IPS DF 4.7 (cell line): ENCODE data around the gene BDP1.
"Not testable (repeated sequence)": the region's sequence is repeated elsewhere in the genome, so short reads cannot be mapped to it uniquely, and the experiment has no call there.

Source experiments
- DNase-seq: peaks from one replicate; pipeline ENCODE4 v3.0.0-alpha.2; 2013; ENCODE audit warnings: low spot score; ENCODE audit errors: extremely low read depth

BDP1 gene, protein sequence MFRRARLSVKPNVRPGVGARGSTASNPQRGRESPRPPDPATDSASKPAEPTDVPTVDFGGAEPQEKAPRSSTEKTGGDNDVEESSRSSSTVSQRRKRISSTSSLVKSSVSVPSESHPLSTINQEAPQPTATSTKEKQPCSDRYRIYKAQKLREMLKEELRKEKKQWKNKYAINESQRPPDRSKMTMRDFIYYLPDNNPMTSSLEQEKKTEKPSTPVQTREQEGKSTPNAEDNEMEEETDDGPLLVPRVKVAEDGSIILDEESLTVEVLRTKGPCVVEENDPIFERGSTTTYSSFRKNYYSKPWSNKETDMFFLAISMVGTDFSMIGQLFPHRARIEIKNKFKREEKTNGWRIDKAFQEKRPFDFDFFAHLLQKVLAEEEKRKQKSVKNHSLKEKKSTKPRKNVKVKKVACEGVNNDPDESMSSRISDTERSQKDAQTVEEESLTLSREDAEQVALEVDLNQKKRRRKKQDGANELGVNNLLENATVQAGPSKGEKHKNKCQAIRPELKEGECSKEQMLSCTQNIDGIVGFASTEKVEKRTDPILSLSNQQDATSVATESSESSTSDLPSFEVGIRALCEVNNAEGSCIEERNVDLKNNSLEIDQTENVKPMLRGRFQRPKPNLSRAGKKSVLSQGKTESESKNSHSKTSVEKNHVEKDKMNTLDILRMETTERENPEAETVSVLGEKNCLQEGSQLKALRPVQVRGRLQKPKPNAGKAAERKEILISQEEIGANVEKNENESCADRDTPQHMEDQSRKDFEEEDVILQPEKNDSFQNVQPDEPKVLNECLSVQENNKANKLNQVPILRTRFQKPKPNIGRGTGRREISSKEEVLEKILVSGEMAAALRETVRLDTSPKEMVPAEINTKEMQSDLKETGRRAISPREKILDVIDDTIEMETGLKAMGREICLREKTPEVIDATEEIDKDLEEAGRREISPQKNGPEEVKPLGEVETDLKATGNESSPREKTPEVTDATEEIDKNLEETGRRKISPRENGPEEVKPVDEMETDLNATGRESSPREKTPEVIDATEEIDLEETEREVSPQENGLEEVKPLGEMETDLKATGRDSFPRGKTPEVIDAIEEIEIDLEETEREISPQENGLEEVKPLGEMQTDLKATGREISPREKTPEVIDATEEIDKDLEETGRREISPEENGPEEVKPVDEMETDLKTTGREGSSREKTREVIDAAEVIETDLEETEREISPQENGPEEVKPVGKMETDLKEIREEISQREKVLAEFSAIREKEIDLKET (N-terminal part only)

DNA sequence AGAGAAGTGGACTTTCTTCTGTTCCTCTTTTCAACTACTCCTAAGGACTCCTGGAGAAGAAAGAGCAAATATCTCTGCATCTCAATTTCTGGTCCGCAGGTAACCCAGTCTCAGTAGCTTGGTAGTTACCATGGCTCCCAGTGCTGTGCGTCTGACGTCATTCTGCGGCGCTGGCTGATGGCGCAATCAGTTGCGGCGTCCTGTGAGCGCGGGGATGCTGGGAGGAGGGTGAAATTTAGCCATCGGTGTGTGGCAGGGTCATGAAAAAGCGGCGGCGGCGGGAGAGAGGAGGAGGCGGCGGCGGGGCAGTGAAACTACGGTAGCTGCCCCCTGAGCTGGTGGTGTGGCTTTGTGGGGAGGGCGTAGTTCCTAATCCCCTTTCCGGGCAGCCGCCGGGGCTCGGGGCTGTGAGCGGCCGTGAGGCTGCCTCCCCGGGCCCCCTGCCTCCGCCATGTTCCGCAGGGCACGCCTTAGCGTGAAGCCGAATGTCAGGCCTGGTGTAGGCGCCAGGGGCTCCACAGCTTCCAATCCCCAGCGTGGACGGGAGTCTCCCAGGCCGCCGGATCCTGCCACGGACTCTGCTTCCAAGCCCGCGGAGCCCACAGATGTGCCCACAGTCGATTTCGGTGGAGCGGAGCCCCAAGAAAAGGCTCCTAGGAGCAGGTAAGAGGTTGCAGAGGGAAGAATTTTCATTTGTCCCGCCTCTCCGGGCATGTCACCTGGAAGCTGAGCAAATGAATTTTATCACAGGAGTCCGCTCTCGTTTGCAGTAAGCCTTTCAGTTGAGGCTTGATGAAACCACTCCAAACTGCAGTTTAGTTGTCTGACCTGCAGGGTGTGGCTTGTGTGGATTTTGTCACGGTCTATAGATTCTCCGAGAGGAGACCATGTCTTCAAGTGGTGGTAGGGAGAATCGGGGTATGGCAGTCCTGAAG lies at the start of gene BDP1:
BDP1 (plus strand) TSS at position 225 of the 935 bp plus-strand sequence; CDS start at position 452, 227 bp downstream.
- DNase-seq, result peak; percentile 81

DNA sequence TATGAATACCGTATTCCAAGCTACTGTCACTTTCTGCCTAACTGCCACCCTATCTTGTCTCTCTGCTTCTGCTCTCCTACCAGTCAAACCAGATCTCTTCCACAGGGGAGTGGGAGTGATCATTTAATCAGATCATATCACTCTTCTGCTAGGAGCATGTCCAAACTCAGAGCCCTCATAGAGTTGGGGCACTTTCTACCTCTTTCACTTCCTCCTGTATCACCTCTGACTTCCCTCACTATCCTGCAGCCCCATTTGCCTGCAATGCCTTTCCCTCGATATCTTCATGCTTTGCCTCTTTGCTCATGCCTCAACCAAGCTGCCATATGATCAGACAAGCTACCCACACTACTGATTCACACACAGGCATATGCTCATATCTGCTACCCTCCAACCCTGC lies 45.4 kb upstream of the BDP1 start:
- not testable (repeated sequence) for DNase-seq

DNA sequence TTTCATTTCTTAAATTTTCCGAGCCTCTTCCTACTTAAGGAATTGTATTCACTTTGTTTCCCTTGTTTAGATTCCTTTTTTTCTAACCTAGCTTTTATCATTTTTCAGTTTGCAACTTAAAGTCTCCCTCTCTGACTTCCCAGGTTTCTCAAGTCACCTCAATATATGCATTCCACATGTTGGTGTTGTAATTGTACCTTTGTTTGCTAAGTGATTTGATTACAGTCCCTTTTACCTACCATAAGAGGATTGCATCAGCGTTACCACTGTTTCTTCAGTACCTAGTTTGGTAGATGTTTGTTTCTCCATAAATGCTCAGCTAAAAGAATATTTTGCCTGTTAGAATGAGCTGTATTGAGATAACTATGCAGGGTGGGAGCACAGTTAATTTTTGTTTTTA lies 39.8 kb upstream of the BDP1 start:
- DNase-seq, result not testable (repeated sequence)

DNA sequence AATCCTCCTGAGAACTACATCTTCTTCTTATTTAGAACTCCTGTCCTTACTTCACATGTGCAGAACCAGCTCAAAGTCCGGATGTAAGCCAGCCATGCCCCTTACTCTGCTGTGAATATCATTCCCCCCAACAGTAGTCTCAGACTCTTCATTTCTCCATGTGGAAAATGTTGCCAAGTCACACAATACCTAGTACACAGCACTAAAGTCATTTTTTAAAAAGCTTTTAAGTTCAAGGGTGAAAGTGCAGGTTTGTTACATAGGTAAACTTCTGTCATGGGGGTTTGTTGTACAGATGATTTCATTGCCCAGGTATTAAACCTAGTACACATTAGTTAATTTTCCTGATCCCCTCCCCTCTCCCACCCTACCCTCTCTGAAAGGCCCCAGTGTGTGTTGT lies 37.4 kb upstream of the BDP1 start:
- not testable (repeated sequence) for DNase-seq

DNA sequence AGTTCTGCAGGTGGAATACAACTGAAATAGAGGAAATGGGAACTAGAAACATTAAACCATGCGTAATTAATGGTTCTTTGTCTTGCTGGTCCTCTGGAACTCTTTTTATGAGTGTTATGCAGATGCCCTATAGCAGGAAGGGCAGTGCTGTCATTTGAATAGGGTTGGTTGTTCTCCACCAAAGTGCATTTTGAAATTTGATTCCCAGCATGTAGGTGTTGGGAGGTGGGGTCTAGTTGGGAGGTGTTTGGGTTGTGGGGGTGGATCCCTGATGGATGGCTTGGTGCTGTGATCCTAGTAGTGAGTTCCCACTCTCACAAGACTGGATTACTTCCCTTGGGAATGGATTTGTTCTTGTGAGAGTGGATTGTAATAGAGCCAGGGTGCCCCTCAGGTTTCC lies 34.2 kb upstream of the BDP1 start:
- not testable (repeated sequence) for DNase-seq

DNA sequence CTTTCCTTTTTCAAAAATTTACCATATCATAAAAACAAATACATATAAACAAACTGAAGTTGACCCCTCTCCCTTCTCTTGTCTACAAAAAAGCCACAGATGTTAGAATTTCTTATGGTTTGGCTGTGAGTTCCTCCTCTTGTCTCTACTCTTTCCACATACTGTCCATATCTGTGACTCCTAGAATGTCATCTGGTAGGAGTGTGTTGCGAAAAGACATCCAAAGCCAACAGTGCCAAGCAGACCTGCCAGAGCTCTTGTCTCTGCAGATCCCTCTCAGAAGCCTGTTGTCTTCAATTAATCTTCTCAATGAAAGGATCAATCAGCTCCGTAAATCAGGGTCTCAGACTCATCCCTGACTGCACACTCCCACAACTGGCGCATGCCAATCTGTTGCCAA lies 31.6 kb upstream of the BDP1 start:
- not testable (repeated sequence) for DNase-seq

DNA sequence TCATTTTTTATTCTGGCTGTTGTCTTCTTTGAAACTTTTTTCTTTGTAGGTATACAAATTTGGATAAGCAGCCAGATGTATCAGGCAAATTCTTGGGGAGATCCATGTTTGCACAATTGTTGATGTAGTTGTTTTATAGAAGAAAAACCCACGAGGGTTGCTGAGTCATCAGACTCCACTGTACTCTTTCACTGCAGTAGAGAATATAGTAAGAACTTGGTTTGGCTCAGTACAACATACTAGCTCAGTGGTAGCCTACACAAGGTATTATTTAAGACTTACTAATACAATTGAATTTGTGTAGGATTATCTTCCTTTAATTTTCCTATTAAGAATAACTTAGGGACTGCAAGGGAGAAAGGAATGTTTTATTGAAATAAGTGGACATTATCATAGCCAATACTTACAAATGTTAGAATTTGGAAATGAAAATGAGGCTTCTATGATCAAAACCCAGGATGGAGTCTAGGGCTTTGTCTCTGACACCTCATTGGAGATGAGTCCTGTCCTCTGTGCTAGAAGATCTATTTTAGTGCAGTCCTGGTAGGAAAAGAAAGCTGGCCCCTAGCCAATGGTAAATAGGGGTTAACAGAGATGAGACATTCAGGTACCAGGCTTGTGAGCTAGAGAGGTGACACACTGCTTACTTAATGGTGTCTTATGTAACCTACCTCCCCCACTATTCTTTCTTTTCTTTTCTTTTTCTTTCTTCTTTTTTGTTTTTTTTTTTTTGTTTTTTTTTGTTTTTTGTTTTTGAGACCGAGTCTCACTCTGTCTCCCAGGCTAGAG lies 28.6 kb upstream of the BDP1 start:
- not testable (repeated sequence) for DNase-seq

DNA sequence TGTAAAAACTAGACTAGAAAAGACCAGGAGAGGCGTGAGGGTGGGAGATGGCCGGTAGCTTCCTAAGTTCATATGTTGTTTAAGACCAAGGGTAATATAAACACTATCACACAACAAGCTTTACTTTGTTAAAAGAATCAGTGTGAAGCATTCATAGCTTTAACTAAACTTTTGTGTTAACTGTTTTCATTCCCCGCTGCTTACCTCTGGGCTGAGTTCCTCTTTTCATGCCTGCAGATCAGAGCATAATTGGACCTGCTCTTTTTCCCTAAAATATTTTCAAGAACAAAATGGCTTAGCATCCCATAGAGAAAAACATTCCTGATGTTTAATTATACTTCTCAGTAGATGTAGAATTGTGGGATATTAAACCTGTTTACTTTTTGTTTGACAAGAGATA lies 23.0 kb upstream of the BDP1 start:
- not testable (repeated sequence) for DNase-seq

DNA sequence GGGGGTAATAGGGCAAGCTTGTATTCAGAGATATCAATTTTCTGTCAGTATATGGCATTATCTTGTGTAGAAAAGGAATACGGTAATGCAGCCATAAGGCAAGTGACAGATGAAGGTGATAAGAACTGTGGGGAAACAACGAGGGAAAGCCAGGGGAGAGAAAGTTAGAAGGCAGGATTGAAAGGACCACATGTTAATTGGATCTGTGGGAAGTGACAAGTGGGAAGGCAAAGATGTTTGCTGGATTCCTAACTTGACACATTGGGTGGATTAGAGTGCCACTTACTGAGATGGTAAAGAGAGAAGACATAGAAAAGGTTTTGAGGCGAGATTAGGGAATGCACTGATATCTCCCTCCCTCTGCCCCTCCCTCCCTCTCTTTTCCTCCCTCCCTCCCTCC lies 20.6 kb upstream of the BDP1 start:
- DNase-seq, result not testable (repeated sequence)

DNA sequence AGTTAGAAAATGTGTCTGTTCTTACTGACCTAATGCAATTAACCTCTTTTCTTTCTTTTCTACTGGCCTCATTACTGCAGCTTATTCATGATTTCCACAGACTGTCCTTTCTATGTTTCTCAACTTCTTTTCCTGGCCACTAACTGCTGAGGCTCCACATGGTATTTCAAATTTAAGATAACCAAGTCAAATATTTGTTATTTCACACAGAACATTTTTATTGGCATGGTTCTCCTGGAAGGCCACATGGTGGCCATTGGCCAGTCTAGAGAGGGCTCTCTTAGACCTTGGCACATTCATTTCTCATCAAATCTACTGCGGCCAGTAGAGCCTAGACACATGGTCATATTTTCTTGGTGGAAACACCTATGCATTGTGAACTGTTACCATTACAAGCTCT lies 13.9 kb upstream of the BDP1 start:
- DNase-seq, result not testable (repeated sequence)

DNA sequence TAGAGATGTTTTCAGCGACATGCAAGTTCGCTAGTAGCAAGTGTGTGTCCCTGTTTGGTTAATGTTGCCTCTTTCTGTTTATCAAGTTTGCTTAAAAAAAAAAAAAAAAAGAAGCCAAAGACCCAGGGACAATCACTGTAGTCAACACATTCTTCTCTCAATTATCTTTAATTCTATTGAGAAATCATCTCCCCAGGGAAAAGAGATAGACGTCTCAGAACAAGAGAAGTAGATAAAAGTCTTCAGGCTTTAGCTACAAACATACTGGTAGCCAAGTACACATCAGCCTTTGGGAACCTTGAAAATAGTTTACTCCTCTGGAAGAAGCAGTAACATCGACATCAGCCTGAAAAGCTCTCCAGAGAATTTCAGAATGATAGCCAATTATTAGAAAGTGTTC lies 11.6 kb upstream of the BDP1 start:
- DNase-seq, result not testable (repeated sequence)

DNA sequence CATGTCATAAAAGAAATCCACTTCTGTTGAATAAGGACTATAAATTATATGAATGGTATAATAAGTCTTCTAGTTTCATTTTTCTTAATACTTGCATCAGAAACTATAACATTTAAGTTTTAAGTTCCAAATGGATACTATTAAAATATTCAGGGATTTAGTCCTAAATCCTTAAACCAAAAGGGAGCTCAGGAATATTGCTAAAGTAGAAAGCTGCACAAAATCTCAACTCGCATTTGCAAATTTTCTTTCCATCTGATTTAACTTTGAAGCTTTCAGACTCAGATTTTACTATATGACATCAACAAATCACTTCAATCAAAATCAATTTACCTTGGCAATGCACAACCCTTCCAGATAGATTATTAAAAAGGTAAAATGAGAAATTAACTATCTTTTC lies 10.4 kb upstream of the BDP1 start:
- not testable (repeated sequence) for DNase-seq

DNA sequence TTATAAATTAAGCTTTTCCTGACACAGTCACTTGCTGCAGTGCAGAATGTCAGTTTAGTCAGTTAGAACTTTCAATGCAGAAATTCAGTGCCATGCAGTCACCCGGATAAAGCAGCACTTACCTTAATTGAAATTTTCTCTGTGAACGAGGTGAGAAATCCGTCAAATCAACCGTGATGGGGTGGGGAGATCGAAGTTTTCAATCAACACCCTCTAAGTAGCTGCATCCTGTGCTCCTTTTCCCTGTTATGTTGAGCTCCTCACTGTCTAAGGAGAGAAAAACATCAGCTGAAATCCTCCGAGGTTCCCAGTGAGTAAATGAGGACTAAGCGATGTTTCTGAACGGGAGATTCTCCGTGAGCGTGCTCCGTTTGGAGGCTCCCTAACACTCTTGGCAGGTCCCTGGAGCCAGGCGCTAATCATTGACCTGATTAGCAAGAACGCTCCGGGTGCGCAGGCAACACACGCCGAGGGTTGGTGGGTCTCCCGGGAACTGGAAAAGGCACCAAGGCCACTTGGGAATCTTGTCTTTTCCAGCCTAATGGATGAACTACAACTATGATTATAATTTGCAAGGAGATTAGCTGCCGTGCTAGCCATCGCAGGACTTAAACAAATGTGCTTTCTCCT lies 9.8 kb upstream of the BDP1 start:
- not testable (repeated sequence) for DNase-seq

DNA sequence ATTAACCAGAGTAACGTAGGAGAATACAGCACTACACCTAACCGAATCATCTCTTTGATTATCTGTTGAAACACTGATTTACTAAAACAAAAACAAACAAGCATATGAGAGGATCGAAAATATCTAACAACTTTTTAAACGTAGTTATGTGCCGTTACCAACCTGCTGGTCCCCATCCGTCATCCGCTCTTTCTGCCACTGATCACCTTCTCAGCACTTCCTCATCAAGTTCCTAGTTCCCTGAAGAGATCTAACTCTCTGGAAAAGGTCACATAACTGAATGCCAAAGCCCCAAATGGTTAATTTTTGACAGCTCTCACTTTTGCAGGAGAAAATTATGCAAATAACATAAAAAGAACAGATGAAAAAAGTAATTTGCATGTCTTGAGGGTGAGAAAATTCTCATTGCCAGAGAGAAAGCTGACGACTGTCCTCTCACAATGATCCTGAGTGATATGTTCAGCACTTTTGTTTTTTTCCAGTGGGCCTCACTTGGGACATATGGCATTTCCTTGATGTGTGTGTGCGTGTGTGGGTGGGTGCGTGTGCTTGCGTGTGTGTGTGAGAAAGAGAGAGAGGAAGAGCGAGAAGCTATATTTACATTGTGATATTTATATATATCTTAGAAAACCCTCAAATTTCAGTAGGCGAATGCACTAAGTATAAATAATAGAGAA lies 8.8 kb upstream of the BDP1 start:
- DNase-seq, result not testable (repeated sequence)

DNA sequence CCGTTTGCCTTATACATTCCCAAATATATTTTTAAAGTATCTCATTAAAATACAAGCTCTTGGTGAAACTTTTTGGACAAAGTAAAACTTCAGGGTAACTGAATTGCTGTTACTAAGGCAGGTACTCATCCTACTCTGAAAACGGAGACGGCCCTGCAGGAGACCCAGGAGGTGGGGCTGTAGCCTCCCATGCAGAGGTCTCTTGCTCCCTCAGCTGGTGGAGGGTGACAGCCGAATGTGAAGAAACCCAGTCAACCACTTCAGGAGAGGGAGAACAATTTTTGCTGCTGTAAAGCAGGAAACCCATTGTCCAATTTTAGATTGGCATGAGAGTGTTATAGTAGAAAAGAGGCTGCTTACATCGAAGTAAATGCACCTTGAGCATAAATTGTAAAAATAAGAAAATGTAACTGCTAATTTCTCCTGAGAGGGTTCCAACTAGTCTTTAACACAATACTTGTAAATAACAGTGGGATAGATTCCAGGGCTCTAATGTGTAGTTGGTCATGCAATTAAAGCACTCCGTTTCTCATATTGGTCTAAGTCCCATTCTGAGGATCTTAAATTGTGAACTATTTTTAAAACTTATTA lies 8.1 kb upstream of the BDP1 start:
- DNase-seq, result not testable (repeated sequence)

DNA sequence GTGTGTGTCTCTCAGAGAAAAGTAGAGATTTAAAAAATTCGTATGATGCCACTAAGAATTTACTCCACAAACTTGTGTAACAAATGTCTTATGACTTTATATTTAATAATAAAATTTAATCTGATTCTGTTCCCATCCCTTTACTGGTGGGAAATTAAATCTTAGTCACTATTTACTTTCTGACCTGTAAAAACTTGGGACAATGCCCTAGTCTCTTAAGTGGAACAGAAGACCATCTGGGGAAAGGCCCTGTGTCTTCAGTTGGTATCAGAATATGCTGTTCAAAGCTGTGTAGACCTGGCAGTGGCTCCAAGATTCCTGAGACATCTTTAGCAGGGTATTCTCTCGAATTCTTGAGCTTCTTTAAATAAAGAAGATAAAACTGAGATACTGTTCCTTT lies 2.6 kb upstream of the BDP1 start:
- DNase-seq, result no peak

DNA sequence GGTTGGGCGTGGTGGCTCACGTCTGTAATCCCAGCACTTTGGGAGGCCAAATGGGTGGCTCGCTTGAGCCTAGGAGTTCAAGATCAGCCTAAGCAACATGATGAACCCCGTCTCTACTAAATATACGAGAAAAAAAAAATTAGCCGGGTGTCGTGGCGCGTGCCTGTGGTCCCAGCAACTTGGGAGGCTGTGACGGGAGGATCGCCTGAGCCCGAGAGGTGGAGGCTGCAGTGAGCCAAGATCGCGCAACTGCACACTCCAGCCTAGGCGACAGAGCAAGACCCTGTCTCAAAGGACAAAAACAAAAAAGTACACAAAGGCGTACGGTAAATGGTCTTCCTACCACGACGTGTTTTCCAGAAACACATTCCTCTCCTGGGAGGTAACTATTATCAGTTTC lies 538 bp upstream of the BDP1 start:
- no peak for DNase-seq

DNA sequence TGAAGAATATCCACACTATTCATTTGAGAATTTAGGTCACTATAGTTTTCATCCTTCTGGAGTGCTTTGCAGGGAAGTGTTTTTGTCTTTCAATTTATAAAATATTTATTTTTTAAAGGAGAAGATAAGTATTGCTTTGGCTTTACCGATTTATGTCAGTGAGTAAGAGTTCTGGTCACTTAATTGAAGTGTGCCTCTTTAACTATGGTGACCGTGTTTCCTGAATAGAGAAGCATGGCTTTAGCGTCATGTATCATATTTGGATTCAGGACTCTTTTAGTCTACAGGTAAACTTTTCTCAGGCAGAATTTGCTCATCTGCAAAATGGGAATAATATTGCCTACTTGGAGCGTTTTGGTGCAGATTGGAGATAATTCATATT lies 902 bp downstream of the BDP1 start:
- no peak for DNase-seq
